Endodermal cell (in vitro differentiated cells): ENCODE measurements around the gene ADGRB2. TPM values are rescaled to one million over a fixed set of nuclear protein-coding genes. Genes with fewer than 3 reads are reported as not detected.

ENCODE experiments used
- DNase-seq: peaks from one replicate; pipeline ENCODE4 v3.0.0-alpha.2; 2017
- H3K27ac ChIP-seq: 2 replicates; pipeline ENCODE4 v1.5.1; 2013; ENCODE audit warnings: mild to moderate bottlenecking, low read depth, low read length, moderate library complexity
- H3K27me3 ChIP-seq: 2 replicates; pipeline ENCODE4 v1.6.1; 2013; ENCODE audit warnings: mild to moderate bottlenecking, low read length, moderate library complexity; ENCODE audit not compliant: insufficient read depth, control insufficient read depth, poor library complexity, severe bottlenecking
- H3K36me3 ChIP-seq: 2 replicates; pipeline ENCODE4 v1.7.0; 2013; ENCODE audit warnings: mild to moderate bottlenecking, low read length, moderate library complexity; ENCODE audit not compliant: control insufficient read depth, insufficient read depth
- H3K4me1 ChIP-seq: one replicate; pipeline ENCODE4 v1.7.0; 2013; ENCODE audit warnings: low read length; ENCODE audit not compliant: control insufficient read depth, insufficient read depth
- H3K4me3 ChIP-seq: 2 replicates; pipeline ENCODE4 v1.5.1; 2013; ENCODE audit warnings: mild to moderate bottlenecking, low read length, moderate library complexity
- H3K9ac ChIP-seq: 2 replicates; pipeline ENCODE4 v1.6.1; 2013; ENCODE audit warnings: mild to moderate bottlenecking, low read length, moderate library complexity; ENCODE audit not compliant: poor library complexity, severe bottlenecking; ENCODE audit errors: extremely low read depth
- H3K9me3 ChIP-seq: 2 replicates; pipeline ENCODE4 v1.6.1; 2013; ENCODE audit warnings: mild to moderate bottlenecking, low read length, moderate library complexity; ENCODE audit not compliant: control insufficient read depth
- H3K27ac Mint-ChIP-seq: 2 replicates; pipeline ENCODE4 v1.8.0; 2020; ENCODE audit warnings: mixed read lengths
- H3K27me3 Mint-ChIP-seq: 2 replicates; pipeline ENCODE4 v1.8.0; 2021; ENCODE audit warnings: mild to moderate bottlenecking, mixed read lengths; ENCODE audit not compliant: insufficient read depth
- H3K36me3 Mint-ChIP-seq: 2 replicates; pipeline ENCODE4 v1.8.0; 2020; ENCODE audit warnings: low read depth, mixed read lengths
- H3K4me1 Mint-ChIP-seq: 2 replicates; pipeline ENCODE4 v1.8.0; 2020; ENCODE audit warnings: mixed read lengths
- H3K4me3 Mint-ChIP-seq: 2 replicates; pipeline ENCODE4 v1.8.0; 2020; ENCODE audit warnings: mild to moderate bottlenecking, moderate library complexity, mixed read lengths
- H3K9me3 Mint-ChIP-seq: 2 replicates; pipeline ENCODE4 v1.8.0; 2020; ENCODE audit warnings: mild to moderate bottlenecking, mixed read lengths
- CTCF ChIP-seq: fragments of 200-600 bp; sonication (generic); conservative IDR thresholded peaks from 2 replicates; pipeline ENCODE4 v1.5.0; 2021; ENCODE audit warnings: antibody characterized with exemption, mild to moderate bottlenecking
- WGBS, 2 experiments: methylation state at CpG; one replicate each; pipeline versions ENCODE4 v1.1.5 to v1.1.7; 2013; ENCODE audit warnings: missing lambda C conversion rate in 2 of 2, mixed read lengths in 1 of 2; ENCODE audit not compliant: insufficient coverage in 1 of 2, insufficient read length in 1 of 2; 5-methylcytosine and 5-hydroxymethylcytosine counted together
- total RNA-seq, 2 donors: library from RNA; stranded (reverse); fragmentation: NEBNext Ultra II Directional in 1 of 2; extraction: Animal tissue kit (Norgen Biotek cat#: 25700) in 1 of 2; gene quantifications; 2 replicates in 1 of 2; 3 replicates in 1 of 2; pipeline ENCODE4 v1.2.1, GENCODE V29; 2021

The ADGRB2 gene
- total RNA-seq, 2 donors from 2014 or later, result 13.1 to 22.7 TPM

DNA sequence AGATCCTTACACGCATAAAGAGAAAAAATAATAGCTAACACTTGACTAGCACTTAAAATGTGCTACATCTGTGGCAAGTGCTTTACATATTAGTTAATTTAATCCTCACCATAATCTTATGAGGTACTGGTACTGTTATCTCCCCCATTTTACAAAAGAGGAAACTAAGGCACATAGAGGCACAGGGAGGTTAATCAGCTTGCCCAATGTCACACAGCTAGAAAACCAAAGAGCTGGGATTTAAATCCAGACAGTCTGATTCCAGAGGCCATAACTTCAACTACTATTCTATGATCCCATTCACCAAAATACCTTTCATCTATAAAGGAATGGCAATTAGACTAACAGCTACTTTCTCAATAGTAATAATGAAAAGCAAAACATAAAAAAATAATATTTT is 40.0 kb upstream of the ADGRB2 start:
- H3K27me3 Mint-ChIP-seq, result no peaks in the 10 kb centered on the region
- H3K4me1 Mint-ChIP-seq, result no peaks in the 10 kb centered on the region
- no peak overlapping the region for H3K27ac ChIP-seq
- peaks cover 5% of the 10 kb centered on the region for H3K4me1 ChIP-seq
- no peaks in the 10 kb centered on the region for H3K27me3 ChIP-seq
- peaks cover 5% of the 10 kb centered on the region for H3K9me3 Mint-ChIP-seq
- no peak overlapping the region for H3K9ac ChIP-seq
- no peaks in the 10 kb centered on the region for H3K36me3 Mint-ChIP-seq
- 96% methylated on average over 1 of the region's 1 CpG; no CpG with 5 or more reads in 1 of the 2 experiments for WGBS, 2 experiments
- no peaks in the 10 kb centered on the region for H3K9me3 ChIP-seq
- TF ChIP-seq CTCF, result no peak
- H3K27ac Mint-ChIP-seq, result no peak overlapping the region
- H3K4me3 Mint-ChIP-seq, result no peak overlapping the region
- no peak overlapping the region for H3K4me3 ChIP-seq
- DNase-seq, result no peak
- no peaks in the 10 kb centered on the region for H3K36me3 ChIP-seq

DNA sequence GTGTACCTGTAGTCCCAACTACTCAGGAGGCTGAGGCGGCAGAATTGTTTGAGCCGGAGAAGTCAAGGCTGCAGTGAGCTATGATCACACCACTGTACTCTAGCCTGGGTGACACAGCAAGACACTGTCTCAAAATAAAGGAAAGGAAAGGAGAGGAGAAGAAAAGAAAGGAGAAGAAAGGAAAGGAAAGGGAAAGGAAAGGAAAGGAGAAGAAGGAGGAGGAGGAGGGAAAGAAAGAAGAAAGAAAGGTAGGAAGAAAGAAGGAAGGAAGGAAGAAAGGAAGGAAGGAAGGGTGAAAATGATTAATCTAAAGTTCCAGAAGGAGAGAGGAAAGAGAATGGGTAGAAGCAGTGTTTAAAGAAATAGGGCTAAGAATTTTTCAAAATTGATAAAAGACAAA is 39.5 kb upstream of the ADGRB2 start:
- peaks cover 5% of the 10 kb centered on the region for H3K9me3 Mint-ChIP-seq
- no peak overlapping the region for H3K27ac Mint-ChIP-seq
- no peaks in the 10 kb centered on the region for H3K4me1 Mint-ChIP-seq
- peaks cover 5% of the 10 kb centered on the region for H3K4me1 ChIP-seq
- no peaks in the 10 kb centered on the region for H3K27me3 Mint-ChIP-seq
- no peaks in the 10 kb centered on the region for H3K36me3 ChIP-seq
- no peak for TF ChIP-seq CTCF
- no peaks in the 10 kb centered on the region for H3K36me3 Mint-ChIP-seq
- DNase-seq, result no peak
- no peak overlapping the region for H3K27ac ChIP-seq
- no peak overlapping the region for H3K4me3 Mint-ChIP-seq
- 93 to 94% methylated on average over 2 of the region's 2 CpGs for WGBS, 2 experiments
- no peaks in the 10 kb centered on the region for H3K27me3 ChIP-seq
- no peak overlapping the region for H3K9ac ChIP-seq
- no peak overlapping the region for H3K4me3 ChIP-seq
- H3K9me3 ChIP-seq, result no peaks in the 10 kb centered on the region

- Histone ChIP-seq H3K27me3 (no peaks in the 10 kb centered on the region), H3K4me1 (peaks cover 9% of the 10 kb centered on the region)
- no peak overlapping the region for H3K4me3 Mint-ChIP-seq
These were observed 38.3 kb upstream of the ADGRB2 start for GRCh38 chr1:31802190-31803150.

More at GRCh38 chr1:31802190-31803150, 38.3 kb upstream of the ADGRB2 start:
- no peaks in the 10 kb centered on the region for H3K36me3 Mint-ChIP-seq
- Histone ChIP-seq H3K9ac (no peak overlapping the region), H3K36me3 (no peaks in the 10 kb centered on the region), H3K9me3 (no peaks in the 10 kb centered on the region), H3K4me3 (no peak overlapping the region), H3K27ac (no peak overlapping the region)
- TF ChIP-seq CTCF, result no peak
- no peak for DNase-seq
- H3K27ac Mint-ChIP-seq, result no peak overlapping the region
- 87 to 88% methylated on average over 10 to 13 of the region's 13 CpGs for WGBS, 2 experiments
- peaks cover 5% of the 10 kb centered on the region for H3K9me3 Mint-ChIP-seq
- H3K27me3 Mint-ChIP-seq, result no peaks in the 10 kb centered on the region
- H3K4me1 Mint-ChIP-seq, result no peaks in the 10 kb centered on the region
